GM11168 (cell line): ENCODE results near the gene CDK17.
"Not testable (repeated sequence)": the region's sequence is repeated elsewhere in the genome, so short reads cannot be mapped to it uniquely, and the experiment has no call there.

Experiments
- in situ Hi-C: fragments of 300-500 bp; cut with MboI; formaldehyde crosslinking; loops from one replicate; pipeline ENCODE4 v1.12.0; 2022; ENCODE audit warnings: low sequenced_read_pairs; ENCODE audit not compliant: unreplicated experiment

The CDK17 gene

GRCh38 chr12:96361074-96361473, 39.2 kb downstream of the CDK17 start:
- in situ Hi-C loops: no loop called here

- in situ Hi-C loops: no loop called here
These were observed 39.7 kb downstream of the CDK17 start for GRCh38 chr12:96360550-96360949.

GRCh38 chr12:96359328-96359727, 40.9 kb downstream of the CDK17 start:
- in situ Hi-C loops: no loop called here

GRCh38 chr12:96356831-96357230, 43.4 kb downstream of the CDK17 start:
- in situ Hi-C loops: no loop called here

GRCh38 chr12:96354844-96355534, 45.2 kb downstream of the CDK17 start:
- in situ Hi-C loops: no loop called here

DNA sequence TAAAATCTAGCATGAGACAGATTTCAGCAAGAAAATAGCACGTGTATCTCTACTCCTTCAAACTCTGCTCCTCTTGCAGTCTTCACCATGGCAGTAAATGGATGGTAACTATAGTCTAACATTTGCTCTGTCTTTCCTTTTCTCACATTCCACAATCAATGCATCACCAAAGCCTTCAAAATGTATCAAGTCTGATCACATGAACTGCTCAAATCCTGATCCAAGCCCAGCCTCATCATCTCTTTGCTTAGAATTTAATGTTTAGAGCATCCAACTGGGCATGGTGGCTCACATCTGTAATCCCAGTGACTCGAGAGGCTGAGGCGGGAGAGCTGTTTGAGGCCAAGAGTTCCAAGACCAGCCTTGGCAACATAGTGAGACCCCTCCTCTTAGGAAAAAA, 45.9 kb downstream of the CDK17 start:
- in situ Hi-C loops: no loop called here

- in situ Hi-C loops: no loop called here
These were observed 47.9 kb downstream of the CDK17 start for GRCh38 chr12:96352161-96352835.

GRCh38 chr12:96350982-96351381, 49.3 kb downstream of the CDK17 start:
- in situ Hi-C loops: no loop called here

DNA sequence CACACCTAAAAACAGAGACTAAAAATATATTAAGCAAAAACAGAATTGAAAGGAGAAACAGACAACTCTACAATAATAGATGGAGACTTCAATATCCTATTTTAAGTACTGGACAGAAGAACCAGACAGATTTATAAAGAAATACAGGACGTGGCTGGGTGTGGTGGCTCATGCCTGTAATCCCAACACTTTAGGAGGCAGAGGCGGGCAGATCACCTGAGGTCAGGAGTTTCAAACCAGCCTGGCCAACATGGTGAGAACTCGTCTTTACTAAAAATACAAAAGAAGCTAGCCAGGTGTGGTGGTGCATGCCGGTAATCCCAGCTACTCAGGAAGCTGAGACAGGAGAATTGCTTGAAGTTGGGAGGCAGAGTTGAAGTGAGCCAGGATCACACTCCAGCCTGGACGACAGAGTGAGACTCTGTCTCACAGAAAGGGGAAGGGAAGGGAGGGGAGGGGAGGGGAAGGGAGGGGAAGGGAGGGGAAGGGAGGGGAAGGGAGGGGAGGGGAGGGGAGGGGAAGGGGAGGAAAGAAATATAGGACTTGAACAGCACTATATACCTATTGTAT, 53.0 kb downstream of the CDK17 start:
- in situ Hi-C loops: no loop called here

GRCh38 chr12:96346716-96347115, 53.5 kb downstream of the CDK17 start:
- in situ Hi-C loops: not testable (repeated sequence)

DNA sequence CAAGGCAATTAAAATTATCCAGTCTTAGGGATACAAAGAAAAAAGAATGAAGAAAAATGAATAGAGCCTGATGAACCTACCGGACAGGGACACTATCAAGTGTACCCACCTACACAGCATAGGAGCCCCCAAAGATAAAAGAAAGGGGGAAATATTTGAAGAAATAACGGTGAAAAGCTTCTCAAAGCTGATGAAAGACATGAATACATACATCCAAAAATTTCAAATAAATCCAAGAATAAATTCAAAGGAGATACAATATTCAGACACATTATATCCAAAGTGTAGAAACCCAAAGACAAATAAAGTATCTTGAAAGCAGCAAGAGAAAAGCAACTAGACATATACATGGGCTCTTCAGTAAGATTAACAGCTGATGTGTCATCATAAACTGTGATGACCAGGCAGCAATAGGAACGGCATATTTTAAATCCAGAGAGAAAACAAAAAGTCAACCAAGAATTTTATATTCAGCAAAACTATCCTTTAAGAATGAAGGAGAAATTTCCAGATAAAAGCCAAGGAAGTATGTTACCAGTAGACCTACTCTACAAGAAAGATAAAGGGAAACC, 56.0 kb downstream of the CDK17 start:
- in situ Hi-C loops: no loop called here

DNA sequence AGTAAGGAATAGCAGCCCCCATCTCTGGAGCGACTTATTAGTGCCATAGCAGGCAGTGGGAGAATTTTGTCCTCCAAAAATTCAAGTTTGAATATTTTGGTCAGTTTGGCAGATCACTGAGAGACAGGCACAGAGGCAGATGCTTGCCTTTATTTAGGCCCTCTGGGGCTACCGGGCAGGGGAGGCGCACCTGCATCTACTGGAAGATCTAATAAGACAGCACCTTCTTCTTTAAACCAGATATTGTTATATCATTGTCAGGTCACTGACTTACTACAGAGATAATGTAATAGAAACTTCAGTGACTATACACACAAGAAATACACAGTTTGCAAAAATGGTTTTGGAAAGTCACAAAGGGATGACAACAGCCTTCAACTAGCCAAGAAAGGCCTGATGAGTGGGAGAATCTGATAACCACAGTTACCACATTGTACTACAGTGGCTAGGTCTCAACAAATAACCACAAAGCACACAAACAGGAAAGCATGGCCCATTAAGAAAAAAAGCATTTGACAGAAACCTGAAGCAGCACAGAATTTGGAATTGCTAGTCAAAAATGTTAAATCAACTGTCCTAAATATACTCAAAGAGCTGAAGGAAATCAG, 56.8 kb downstream of the CDK17 start:
- in situ Hi-C loops: no loop called here

DNA sequence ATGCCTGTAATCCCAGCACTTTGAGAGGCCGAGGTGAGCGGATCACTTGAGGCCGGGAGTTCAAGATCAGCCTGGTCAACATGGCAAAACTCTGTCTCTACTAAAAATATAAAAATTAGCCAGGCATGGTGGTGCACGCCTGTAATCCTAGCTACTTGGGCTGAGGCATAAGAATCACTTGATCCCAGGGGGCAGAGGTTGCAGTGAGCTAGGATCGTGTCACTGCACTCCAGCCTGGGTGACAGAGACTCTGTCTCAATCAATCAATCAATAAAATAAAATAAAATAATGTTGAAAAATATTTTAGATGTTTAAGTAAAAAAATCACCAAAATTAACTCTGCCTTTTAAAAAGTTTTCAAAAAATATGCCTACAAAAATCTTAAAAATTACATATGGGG, 60.6 kb downstream of the CDK17 start:
- in situ Hi-C loops: not testable (repeated sequence)

DNA sequence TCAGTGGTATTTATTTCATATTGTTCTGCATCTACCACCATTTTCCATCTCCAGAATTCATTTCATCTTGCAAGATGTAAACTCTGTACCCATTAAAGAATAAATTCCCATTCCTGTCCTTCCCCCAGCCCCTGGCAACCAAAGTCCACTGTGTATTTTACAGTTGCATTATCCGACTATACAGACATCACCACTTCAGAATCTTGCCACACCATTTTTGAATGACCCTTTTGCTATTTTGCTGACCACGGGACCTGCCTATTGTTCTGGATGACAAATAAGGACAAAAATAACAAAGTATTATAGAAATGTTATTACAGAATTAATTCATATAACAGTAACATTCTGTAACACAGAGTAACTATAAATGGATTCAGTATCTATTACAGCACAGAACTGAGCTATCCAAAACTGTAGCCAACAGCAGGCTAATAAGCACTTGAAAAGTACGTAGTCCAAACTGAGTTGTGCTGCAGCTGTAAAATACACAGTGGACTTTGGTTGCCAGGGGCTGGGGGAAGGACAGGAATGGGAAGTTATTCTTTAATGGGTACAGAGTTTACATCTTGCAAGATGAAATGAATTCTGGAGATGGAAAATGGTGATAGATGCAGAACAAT, 61.3 kb downstream of the CDK17 start:
- in situ Hi-C loops: no loop called here

- in situ Hi-C loops: no loop called here
These were observed 62.3 kb downstream of the CDK17 start for GRCh38 chr12:96337953-96338352.

- in situ Hi-C loops: no loop called here
These were observed 63.8 kb downstream of the CDK17 start for GRCh38 chr12:96336489-96336888.

DNA sequence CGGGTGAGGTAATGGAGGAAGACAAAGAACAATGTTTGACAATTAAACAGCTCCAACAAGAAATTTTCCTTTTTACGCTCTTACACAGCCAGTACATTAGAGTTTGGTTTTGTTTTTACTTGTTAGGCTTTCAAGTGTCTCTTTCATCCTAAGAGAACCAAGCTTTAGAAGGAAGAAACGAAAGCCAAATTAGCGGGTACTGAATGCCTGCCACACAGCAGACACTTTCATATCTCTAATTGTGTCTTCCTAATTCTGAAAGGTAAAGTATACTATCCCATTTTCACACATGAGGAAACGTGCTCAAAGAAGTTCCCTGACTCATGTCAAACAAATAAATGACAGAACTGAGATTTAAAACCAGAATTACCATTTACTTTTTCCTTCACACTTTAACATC, 65.0 kb downstream of the CDK17 start:
- in situ Hi-C loops: no loop called here

DNA sequence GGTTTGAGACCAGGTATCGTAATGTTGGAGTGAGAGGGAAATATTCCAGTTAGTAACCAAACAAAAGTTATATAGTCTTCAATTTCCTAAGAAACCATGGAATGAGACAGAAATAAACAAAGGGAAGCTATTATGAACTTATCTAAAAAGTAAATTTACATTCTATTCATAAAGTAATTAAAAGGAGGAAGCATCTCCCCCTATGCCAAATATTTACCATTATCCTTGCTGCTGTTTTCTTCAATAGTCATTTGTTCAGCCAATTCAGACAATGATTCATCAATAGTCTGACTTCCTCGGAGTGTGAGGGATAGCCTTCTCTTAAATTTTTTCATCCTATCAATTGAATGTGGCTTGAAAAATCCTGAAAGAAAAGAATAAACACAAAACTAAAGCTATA, 65.7 kb downstream of the CDK17 start:
- in situ Hi-C loops: no loop called here

DNA sequence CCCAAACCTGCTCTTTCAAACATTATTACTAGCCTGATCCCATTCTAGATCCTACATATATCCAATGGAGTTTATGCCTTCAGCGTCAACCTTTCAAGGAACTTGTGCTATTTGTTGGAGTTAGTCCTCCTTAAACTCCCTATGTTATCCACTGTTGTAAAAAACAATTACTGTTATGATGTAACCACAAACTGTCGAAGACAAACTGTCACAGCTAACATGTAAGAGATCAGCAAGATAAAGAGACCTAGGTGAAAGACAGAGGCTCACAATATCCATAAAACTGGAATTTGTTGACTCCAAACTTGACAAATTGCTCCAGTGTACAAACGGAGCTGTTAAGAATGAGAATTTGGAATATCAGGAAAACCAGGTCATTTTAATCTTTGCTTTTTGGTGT, 70.7 kb downstream of the CDK17 start:
- in situ Hi-C loops: no loop called here

- in situ Hi-C loops: no loop called here
These were observed 71.2 kb downstream of the CDK17 start for GRCh38 chr12:96329018-96329417.

DNA sequence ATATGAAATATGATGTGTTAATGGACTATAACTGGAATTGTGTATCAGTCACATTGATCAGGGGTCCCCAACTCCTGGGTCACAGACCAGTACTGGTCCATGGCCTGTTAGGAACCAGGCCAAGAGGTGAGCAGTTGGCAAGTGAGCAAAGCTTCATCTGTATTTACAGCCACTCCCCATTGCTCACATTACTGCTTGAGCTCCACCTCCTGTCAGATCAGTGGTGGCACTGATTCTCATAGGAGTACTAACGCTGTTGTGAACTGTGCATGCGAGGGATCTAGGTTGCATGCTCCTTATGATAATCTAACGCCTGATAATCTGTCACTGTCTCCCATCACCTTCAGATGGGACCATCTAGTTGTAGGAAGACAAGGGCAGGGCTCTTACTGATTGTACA, 72.3 kb downstream of the CDK17 start:
- in situ Hi-C loops: no loop called here
